Lower lobe of right lung (tissue), 2 donors: Measurements from ENCODE around the gene SRRM5. TPM values are rescaled to one million over a fixed set of nuclear protein-coding genes. Genes with fewer than 3 reads are reported as not detected.

Experiments
- ATAC-seq, 2 donors: fragments of 200-7000 bp; cut with Tn5 transposase; one replicate each; pipeline ENCODE4 v1.9.1; 2020 to 2022; ENCODE audit warnings: mild to moderate bottlenecking in 2 of 2, moderate library complexity in 2 of 2
- DNase-seq: peaks from one replicate; pipeline ENCODE4 v3.0.0-alpha.2; 2020
- H3K27ac ChIP-seq: fragments of 200-600 bp; one replicate; pipeline ENCODE4 v1.8.0; 2022
- H3K27me3 ChIP-seq: fragments of 200-600 bp; one replicate; pipeline ENCODE4 v1.8.0; 2022; ENCODE audit warnings: low read depth
- H3K36me3 ChIP-seq: fragments of 200-600 bp; one replicate; pipeline ENCODE4 v1.8.0; 2022; ENCODE audit warnings: mild to moderate bottlenecking
- H3K4me1 ChIP-seq: fragments of 200-600 bp; one replicate; pipeline ENCODE4 v1.8.0; 2022
- H3K4me3 ChIP-seq: fragments of 200-600 bp; one replicate; pipeline ENCODE4 v1.8.0; 2022; ENCODE audit warnings: mild to moderate bottlenecking
- H3K9me3 ChIP-seq: fragments of 200-600 bp; one replicate; pipeline ENCODE4 v1.8.0; 2022
- CTCF ChIP-seq: fragments of 200-600 bp; IDR thresholded peaks from one replicate; pipeline ENCODE4 v1.8.0; 2022; ENCODE audit warnings: antibody characterized with exemption, mild to moderate bottlenecking
- intact Hi-C: fragments of 100-400 bp; cut with DNase I; formaldehyde crosslinking; loops from one replicate; pipeline ENCODE4 v1.11.0; 2022
- total RNA-seq: library from RNA; stranded (reverse); fragmentation: NEBNext Ultra II Directional; extraction: Animal tissue kit (Norgen Biotek cat#: 25700); gene quantifications from one replicate; pipeline ENCODE4 v1.2.1, GENCODE V29; 2021
- donor health status: DM: no; HTN: yes; CAD: no; lungs with severe emphysema.

The SRRM5 gene
- total RNA-seq, 1 donor from 2014 or later = 0.24 TPM

- Histone ChIP-seq H3K9me3 (no peaks in the 10 kb centered on the region), H3K36me3 (peaks cover 18% of the 10 kb centered on the region), H3K27me3 (no peaks in the 10 kb centered on the region), H3K4me3 (no peak overlapping the region), H3K4me1 (no peaks in the 10 kb centered on the region), H3K27ac (no peak overlapping the region)
- intact Hi-C loops = no loop called here
- no peak for TF ChIP-seq CTCF
- DNase-seq (no peak), ATAC-seq (no peak)
These were observed 486 bp downstream of the SRRM5 start for GRCh38 chr19:43612374-43612773.

- no peak for TF ChIP-seq CTCF
- H3K4me3 ChIP-seq = no peak overlapping the region
- no peak for DNase-seq
- no peak for ATAC-seq
- intact Hi-C loops = no loop called here
- H3K36me3 ChIP-seq = peaks cover 18% of the 10 kb centered on the region
- no peaks in the 10 kb centered on the region for H3K9me3 ChIP-seq
- peaks cover 18% of the 10 kb centered on the region for H3K4me1 ChIP-seq
- H3K27me3 ChIP-seq = no peaks in the 10 kb centered on the region
- H3K27ac ChIP-seq = no peak overlapping the region
These were observed 4.4 kb downstream of the SRRM5 start for GRCh38 chr19:43616306-43616705.

- Histone ChIP-seq H3K4me1 (peaks cover 18% of the 10 kb centered on the region), H3K27me3 (no peaks in the 10 kb centered on the region), H3K4me3 (no peak overlapping the region), H3K9me3 (no peaks in the 10 kb centered on the region), H3K36me3 (peaks cover 14% of the 10 kb centered on the region), H3K27ac (no peak overlapping the region)
- TF ChIP-seq CTCF = no peak
- intact Hi-C loops = no loop called here
- no peak for DNase-seq
- no peak for ATAC-seq
These were observed 5.1 kb downstream of the SRRM5 start for GRCh38 chr19:43616954-43617353.

GRCh38 chr19:43618921-43619261, 7.0 kb downstream of the SRRM5 start:
- Histone ChIP-seq H3K4me3 (peak overlapping the region; percentile 97), H3K27ac (peak overlapping the region; percentile 97), H3K36me3 (no peaks in the 10 kb centered on the region), H3K9me3 (no peaks in the 10 kb centered on the region), H3K4me1 (peaks cover 18% of the 10 kb centered on the region), H3K27me3 (no peaks in the 10 kb centered on the region)
- intact Hi-C loops = no loop called here
- ATAC-seq (peak; percentile 40 to 67), DNase-seq (no peak)
- TF ChIP-seq CTCF = no peak

GRCh38 chr19:43619262-43620060, 7.6 kb downstream of the SRRM5 start, which contains the start of gene ZNF428:
Gene ZNF428 (minus strand): TSS chr19:43619629. CDS start chr19:43614304, 5,325 bp downstream.
- TF ChIP-seq CTCF = no peak

More at GRCh38 chr19:43619262-43620060, 7.6 kb downstream of the SRRM5 start, which contains the start of gene ZNF428:
- peak within 1 kb of the TSS; percentile 97 for H3K27ac ChIP-seq
- DNase-seq (peak; percentile 91), ATAC-seq (peak; percentile 95 to 97)
- peaks cover 18% of the 10 kb centered on the region for H3K4me1 ChIP-seq
- intact Hi-C loops = no loop called here
- no peaks in the 10 kb centered on the region for H3K9me3 ChIP-seq
- peak within 1 kb of the TSS; percentile 97 for H3K4me3 ChIP-seq
- no peaks in the 10 kb centered on the region for H3K27me3 ChIP-seq
- H3K36me3 ChIP-seq = no peaks in the 10 kb centered on the region
